SU-DHL-6 (cell line): ENCODE measurements around the gene EML6.

Experiments used
- H2AFZ ChIP-seq: fragments of 200-600 bp; sonication (generic); 2 replicates; pipeline ENCODE4 v1.6.1; 2014; ENCODE audit warnings: low read depth, mild to moderate bottlenecking, moderate library complexity, mixed read lengths, antibody characterized with exemption, low read length; ENCODE audit not compliant: severe bottlenecking
- H3F3A ChIP-seq: fragments of 200-600 bp; shearing (Covaris generic); 2 replicates; pipeline ENCODE4 v1.6.0; 2016; ENCODE audit warnings: antibody characterized with exemption, mild to moderate bottlenecking; ENCODE audit not compliant: insufficient read depth
- H3K27ac ChIP-seq: fragments of 200-600 bp; sonication (generic); 2 replicates; pipeline ENCODE4 v1.5.1; 2016; ENCODE audit warnings: low read depth, mild to moderate bottlenecking, low read length, moderate library complexity, mixed read lengths
- H3K27me3 ChIP-seq: fragments of 200-600 bp; sonication (generic), shearing (Covaris generic); 2 replicates; pipeline ENCODE4 v1.6.0; 2014; ENCODE audit warnings: mild to moderate bottlenecking, low read length
- H3K36me3 ChIP-seq: fragments of 200-600 bp; sonication (generic); 2 replicates; pipeline ENCODE4 v1.6.1; 2014; ENCODE audit warnings: mild to moderate bottlenecking, low read length, mixed read lengths
- H3K4me2 ChIP-seq: fragments of 300-600, 200-600 bp; shearing (Covaris generic), sonication (generic); 2 replicates; pipeline ENCODE4 v1.6.0; 2014; ENCODE audit warnings: low read length, low read depth, mild to moderate bottlenecking; ENCODE audit not compliant: poor library complexity, severe bottlenecking
- H3K4me3 ChIP-seq: fragments of 200-600 bp; sonication (generic); 2 replicates; pipeline ENCODE4 v1.5.1; 2014; ENCODE audit warnings: antibody characterized with exemption, low read length, mild to moderate bottlenecking, mixed read lengths; ENCODE audit not compliant: insufficient read depth, poor library complexity, severe bottlenecking
- H3K79me2 ChIP-seq: fragments of 200-600 bp; sonication (generic); 2 replicates; pipeline ENCODE4 v1.6.1; 2014; ENCODE audit warnings: mild to moderate bottlenecking, low read length, moderate library complexity; ENCODE audit not compliant: insufficient read depth
- H3K9ac ChIP-seq: fragments of 200-600 bp; sonication (generic); 2 replicates; pipeline ENCODE4 v1.7.0; 2014; ENCODE audit warnings: mild to moderate bottlenecking, low read length
- H3K9me2 ChIP-seq: fragments of 200-600 bp; sonication (generic); replicated peaks from 2 replicates; pipeline ENCODE4 v1.6.1; 2014; ENCODE audit warnings: low read length; ENCODE audit not compliant: insufficient read depth
- H3K9me3 ChIP-seq: fragments of 200-600 bp; sonication (generic); 2 replicates; pipeline ENCODE4 v1.6.1; 2014; ENCODE audit warnings: low read length, mixed read lengths; ENCODE audit not compliant: insufficient read depth
- H4K20me1 ChIP-seq: fragments of 200-600 bp; sonication (generic); 2 replicates; pipeline ENCODE4 v1.6.1; 2014; ENCODE audit warnings: low read depth, mild to moderate bottlenecking, antibody characterized with exemption, low read length, moderate library complexity, mixed read lengths
- CTCF ChIP-seq: fragments of 200-600 bp; sonication (generic); IDR thresholded peaks from one replicate; pipeline ENCODE4 v1.5.1; 2017; ENCODE audit warnings: antibody characterized with exemption, mild to moderate bottlenecking, low read length, moderate library complexity; ENCODE audit not compliant: insufficient read depth, poor library complexity, severe bottlenecking
- EZH2phosphoT487 ChIP-seq: fragments of 200-600 bp; sonication (generic), shearing (Covaris generic); conservative IDR thresholded peaks from 2 replicates; pipeline ENCODE4 v1.6.1; 2018; ENCODE audit warnings: mild to moderate bottlenecking, antibody characterized with exemption, low read length, moderate library complexity, mixed read lengths

Gene EML6

GRCh38 chr2:54887850-54888545, 164.5 kb downstream of the EML6 start:
- Histone ChIP-seq H3K27me3 (no peaks in the 10 kb centered on the region), H3K4me3 (no peak overlapping the region), H3K9ac (no peak overlapping the region), H3K9me2 (no peaks in the 10 kb centered on the region), H3K9me3 (no peaks in the 10 kb centered on the region), H3K27ac (no peak overlapping the region), H3K79me2 (no peaks in the 10 kb centered on the region), H3F3A (no peaks in the 10 kb centered on the region), H4K20me1 (no peaks in the 10 kb centered on the region), H3K36me3 (no peaks in the 10 kb centered on the region), H2AFZ (no peak overlapping the region), H3K4me2 (no peak overlapping the region)
- TF ChIP-seq EZH2phosphoT487 (no peak), CTCF (no peak)

- Histone ChIP-seq H3K36me3 (0 out of 2 replicates have a peak, but pooled peaks cover 5% of the 10 kb centered on the region), H4K20me1 (no peaks in the 10 kb centered on the region), H3K9me3 (no peaks in the 10 kb centered on the region), H3K27ac (no peak overlapping the region), H3K9me2 (no peaks in the 10 kb centered on the region), H2AFZ (no peak overlapping the region), H3K79me2 (no peaks in the 10 kb centered on the region), H3K4me3 (no peak overlapping the region), H3K4me2 (no peak overlapping the region), H3F3A (no peaks in the 10 kb centered on the region), H3K27me3 (no peaks in the 10 kb centered on the region), H3K9ac (no peak overlapping the region)
- TF ChIP-seq CTCF (no peak), EZH2phosphoT487 (no peak)
Measured at GRCh38 chr2:54889053-54889452, 165.6 kb downstream of the EML6 start.

GRCh38 chr2:54891909-54892308, 168.4 kb downstream of the EML6 start:
- Histone ChIP-seq H3K79me2 (no peaks in the 10 kb centered on the region), H3K4me3 (no peak overlapping the region), H3K36me3 (peaks cover 5% of the 10 kb centered on the region), H3K27me3 (no peaks in the 10 kb centered on the region), H3K9me2 (no peaks in the 10 kb centered on the region), H3K9ac (no peak overlapping the region), H3K27ac (no peak overlapping the region), H4K20me1 (no peaks in the 10 kb centered on the region), H3K4me2 (no peak overlapping the region), H3K9me3 (no peaks in the 10 kb centered on the region), H3F3A (no peaks in the 10 kb centered on the region), H2AFZ (no peak overlapping the region)
- TF ChIP-seq CTCF: no peak
- TF ChIP-seq EZH2phosphoT487: no peak

DNA sequence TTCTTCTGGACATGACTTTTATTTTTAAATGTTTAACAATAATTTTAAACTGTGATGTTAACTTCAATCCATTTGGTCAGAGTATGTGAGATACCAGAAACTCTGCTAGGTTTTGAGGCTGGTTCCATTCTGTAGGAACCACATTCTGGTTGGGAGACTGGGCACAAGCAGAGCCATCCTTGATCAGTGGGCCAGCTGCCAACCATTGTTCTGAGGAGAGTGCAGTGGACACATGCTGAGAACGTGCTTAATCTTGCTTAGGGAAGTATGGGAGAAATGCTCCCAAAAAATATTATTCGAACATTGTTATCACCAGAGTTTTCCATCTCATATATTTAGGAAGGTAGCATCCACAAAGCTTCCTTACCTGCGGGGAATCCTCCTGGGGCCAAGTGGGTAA, 171.0 kb downstream of the EML6 start:
- H3K79me2 ChIP-seq: no peaks in the 10 kb centered on the region
- no peaks in the 10 kb centered on the region for H3F3A ChIP-seq
- no peaks in the 10 kb centered on the region for H3K9me2 ChIP-seq
- H3K36me3 ChIP-seq: peaks cover 5% of the 10 kb centered on the region
- no peak overlapping the region for H3K9ac ChIP-seq
- no peak overlapping the region for H3K4me2 ChIP-seq
- no peaks in the 10 kb centered on the region for H4K20me1 ChIP-seq
- no peaks in the 10 kb centered on the region for H3K9me3 ChIP-seq
- H3K27ac ChIP-seq: no peak overlapping the region
- no peak overlapping the region for H2AFZ ChIP-seq
- no peak overlapping the region for H3K4me3 ChIP-seq
- TF ChIP-seq EZH2phosphoT487: no peak
- TF ChIP-seq CTCF: no peak
- no peaks in the 10 kb centered on the region for H3K27me3 ChIP-seq
